Measurements from ENCODE around the gene CD4.
"Not testable (repeated sequence)": the region's sequence is repeated elsewhere in the genome, so short reads cannot be mapped to it uniquely, and the experiment has no call there.

Gene CD4

DNA sequence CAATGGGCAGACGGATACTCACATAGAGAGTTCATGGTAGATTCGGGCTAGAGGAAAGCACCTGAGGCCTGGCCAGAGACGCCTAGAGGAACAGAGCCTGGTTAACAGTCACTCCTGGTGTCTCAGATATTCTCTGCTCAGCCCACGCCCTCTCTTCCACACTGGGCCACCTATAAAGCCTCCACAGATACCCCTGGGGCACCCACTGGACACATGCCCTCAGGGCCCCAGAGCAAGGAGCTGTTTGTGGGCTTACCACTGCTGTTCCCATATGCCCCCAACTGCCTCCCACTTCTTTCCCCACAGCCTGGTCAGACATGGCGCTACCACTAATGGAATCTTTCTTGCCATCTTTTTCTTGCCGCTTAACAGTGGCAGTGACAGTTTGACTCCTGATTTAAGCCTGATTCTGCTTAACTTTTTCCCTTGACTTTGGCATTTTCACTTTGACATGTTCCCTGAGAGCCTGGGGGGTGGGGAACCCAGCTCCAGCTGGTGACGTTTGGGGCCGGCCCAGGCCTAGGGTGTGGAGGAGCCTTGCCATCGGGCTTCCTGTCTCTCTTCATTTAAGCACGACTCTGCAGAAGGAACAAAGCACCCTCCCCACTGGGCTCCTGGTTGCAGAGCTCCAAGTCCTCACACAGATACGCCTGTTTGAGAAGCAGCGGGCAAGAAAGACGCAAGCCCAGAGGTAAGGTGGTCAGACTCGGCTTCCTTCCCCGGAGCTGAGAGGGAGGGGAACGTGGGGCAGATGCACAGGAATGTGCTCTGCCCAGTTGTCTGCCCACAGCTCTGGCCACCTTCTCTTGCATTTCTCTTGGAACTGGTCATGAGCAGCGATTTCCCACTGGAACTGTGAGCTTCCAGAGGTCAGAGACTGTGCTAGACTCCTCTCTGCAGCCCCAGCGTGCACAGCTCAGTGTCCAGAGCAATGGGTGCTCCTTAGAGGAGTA is at the start of gene CD4:
TSS of gene CD4 (plus strand) at position 557 of the 953 bp plus-strand sequence. CDS start 10,611 bp downstream, outside the sequence.
- DNase-seq = peak; percentile 81

DNA sequence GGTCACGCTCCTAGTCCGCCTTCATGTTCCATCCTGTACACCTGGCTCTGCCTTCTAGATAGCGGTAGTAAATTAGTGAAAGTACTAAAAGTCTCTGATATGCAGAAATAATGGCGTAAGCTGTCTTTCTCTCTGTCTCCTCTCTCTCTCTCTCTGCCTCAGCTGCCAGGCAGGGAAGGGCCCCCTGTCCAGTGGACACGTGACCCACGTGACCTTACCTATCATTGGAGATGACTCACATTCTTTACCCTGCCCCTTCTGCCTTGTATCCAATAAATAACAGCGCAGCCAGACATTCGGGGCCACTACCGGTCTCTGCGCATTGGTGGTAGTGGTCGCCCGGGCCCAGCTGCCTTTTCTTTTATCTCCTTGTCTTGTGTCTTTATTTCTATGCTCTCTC is 47.2 kb upstream of the CD4 start:
- not testable (repeated sequence) for DNase-seq

DNA sequence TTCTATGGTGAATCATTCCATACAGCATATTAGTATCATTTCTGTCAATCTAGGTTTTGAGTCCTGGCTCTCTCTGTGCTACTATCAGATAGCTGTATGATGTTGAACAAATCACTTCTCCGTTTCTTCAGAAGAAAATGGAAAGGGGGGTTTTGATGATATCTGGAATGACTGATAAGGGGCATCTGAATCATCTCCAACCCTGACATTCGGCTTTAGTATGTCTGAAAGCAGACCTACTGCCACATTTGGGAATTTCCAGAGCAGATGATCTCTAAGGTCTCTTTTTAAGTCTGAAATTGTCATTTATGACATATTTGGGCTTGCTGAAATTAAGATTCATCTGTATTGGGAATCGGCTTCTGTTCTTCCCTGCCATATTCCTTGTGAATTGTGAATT is 46.5 kb upstream of the CD4 start:
- no peak for DNase-seq

DNA sequence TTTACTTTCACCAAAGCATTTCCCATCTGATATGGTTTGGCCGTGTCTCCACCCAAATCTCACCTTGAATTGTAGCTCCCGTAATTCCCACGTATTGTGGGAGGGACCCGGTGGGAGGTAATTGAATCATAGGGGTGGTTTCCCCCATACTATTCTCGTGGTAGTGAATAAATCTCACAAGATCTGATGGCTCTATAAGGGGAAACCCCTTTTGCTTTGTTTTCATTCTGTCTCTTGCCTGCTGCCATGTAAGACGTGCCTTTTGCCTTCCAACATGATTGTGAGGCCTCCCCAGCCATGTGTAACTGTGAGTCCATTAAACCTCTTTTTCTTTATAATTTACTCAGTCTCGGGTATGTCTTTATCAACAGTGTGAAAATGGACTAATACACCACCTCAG is 46.0 kb upstream of the CD4 start:
- DNase-seq = not testable (repeated sequence)

DNA sequence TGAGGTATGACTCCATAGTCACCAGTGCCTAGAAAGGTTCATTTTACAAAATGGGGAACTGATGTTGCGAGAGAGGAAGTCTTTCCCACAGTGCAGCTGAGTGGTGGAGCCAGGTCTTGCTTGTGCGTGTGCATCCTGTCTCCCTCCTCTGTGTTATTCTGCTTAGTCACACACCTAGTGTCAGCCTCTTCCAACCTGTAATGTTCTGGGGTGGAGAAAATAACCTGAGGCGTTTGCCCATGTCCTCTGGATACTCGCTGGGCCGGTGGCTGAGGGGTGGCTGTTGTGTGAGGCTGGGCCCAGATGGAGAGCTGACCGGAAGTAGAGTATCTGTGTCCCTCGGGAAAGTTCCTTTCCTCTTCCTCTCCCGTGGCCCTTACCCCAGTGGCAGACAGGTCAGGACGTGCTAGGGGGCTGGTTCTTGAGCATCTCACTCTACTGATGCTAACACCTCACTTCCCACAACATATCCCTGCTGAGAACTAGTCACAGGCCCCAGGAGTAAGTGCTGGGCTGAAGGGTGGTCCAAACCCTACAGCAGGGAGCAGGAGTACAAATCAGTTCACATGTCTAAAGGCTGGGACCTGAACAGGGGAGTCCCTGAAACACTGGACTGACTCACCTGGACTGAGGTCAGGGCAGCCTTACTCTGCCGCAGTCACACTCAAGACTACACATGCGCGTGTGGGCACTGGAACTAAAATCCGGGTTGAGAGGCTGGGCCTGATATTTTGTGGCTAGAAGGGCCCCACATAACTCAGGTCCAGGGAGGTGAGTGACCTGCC is 43.4 kb upstream of the CD4 start:
- DNase-seq = no peak

DNA sequence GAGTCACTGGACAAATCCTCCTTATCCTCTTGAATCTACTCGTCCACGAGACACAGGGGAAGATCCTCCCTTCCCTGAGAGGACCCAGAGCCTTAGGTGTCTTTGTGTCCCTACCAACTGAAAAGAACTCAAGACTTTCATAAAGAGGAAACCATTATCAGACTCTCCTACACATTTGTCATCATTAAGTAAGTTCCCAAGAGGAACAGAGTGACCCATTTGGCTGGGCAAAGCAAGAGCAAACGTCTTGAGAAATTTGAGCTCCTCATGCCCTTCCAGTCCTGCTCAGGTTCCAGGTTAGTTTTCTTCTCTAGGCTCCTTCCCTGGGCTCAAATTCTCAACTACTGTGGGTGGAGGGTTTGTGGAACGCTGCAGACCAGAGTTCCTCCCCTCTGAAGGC is 42.1 kb upstream of the CD4 start:
- no peak for DNase-seq

DNA sequence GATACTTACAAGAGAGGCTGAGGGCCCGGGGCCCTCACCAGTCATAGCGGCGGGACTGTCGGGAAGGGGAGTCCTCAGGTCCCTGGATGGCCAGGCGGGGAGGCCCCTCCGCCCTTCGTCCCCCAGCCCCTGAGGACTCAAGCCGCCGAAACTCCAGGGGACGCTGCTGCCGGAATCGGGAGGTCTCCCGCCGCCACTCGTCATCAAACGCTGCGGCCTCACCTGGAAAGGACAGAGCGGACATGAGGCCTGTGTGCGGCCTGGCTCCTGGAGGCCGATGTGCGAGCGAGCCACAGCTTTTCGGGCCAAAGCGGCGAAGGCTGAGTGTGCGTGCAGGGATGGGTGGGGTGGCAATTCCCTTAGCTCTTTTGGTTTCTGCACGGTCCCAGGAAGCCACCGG is 40.6 kb upstream of the CD4 start:
- DNase-seq = no peak

DNA sequence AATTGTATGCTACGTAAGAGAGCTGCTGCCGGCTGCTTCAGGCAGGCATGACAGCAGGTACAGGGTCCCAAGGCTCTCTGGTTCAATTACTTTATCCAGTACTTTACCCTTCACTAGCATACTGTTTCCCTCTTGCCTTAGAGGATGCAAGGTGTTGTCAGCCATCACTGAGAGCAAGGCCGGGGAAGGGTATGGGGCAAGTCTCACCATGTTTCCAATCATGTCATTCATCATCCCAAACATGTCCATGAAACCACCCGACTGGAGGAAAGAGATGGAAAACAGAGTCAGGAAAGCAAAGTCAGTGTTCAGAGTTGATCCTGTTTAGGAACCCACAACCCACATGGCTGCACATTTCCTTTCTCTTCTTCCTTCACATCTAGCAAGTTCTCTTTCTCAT is 38.8 kb upstream of the CD4 start:
- DNase-seq = no peak

DNA sequence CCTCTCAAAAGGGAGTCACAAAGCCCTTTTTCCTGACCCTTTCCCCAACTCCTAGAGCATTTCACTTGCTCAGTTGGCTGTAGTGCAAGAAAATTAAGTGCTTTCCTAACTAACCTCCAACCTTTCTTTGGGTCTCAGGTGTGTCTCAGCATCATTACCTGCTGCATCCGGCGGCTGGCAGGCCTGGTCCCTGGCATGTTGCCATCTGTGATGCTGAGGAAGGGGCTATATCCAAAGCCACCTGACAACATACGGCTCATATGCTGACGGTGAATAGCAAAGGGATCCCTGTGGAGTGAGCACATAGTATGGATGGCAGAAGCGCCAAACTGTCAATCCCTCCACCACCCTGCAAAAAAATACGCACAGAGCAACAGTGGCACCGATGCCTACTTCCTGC is 37.6 kb upstream of the CD4 start:
- DNase-seq = no peak

DNA sequence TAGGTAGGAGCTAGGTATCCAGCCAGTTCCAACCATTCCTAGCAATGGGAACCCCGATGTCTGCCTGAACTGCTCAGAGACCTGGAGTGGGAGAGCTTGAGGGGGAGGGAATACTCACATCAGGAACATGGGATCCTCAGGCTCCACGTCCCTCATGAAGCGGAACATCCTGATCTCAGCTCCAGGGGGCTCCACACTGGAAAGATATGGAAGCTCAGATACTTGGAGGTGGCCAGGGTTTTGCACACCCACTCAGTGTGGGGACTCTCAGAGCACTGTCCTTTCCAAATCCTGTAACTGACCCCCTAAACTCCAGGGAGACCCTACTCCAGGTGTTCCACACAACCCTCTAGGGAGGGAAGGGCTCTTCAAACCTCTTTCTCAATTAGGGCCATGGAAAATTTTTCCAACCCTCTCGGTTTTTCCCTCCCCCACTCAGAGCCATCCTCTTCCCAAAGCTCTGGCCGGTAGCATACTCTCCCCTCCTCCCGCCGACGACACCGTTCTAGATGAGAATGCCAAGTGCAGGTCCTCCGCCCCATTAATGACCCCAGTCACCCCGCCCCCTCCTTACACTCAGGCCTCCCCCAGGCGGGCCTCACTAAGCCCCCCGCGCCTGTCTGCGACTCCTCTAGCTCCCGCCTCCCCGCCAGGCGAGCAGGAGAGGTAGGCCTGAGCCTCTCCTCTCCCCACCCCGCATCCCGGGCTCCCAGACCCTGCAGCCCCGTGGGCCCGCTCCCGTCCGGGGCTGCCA is 37.0 kb upstream of the CD4 start:
- peak; percentile 32 for DNase-seq

DNA sequence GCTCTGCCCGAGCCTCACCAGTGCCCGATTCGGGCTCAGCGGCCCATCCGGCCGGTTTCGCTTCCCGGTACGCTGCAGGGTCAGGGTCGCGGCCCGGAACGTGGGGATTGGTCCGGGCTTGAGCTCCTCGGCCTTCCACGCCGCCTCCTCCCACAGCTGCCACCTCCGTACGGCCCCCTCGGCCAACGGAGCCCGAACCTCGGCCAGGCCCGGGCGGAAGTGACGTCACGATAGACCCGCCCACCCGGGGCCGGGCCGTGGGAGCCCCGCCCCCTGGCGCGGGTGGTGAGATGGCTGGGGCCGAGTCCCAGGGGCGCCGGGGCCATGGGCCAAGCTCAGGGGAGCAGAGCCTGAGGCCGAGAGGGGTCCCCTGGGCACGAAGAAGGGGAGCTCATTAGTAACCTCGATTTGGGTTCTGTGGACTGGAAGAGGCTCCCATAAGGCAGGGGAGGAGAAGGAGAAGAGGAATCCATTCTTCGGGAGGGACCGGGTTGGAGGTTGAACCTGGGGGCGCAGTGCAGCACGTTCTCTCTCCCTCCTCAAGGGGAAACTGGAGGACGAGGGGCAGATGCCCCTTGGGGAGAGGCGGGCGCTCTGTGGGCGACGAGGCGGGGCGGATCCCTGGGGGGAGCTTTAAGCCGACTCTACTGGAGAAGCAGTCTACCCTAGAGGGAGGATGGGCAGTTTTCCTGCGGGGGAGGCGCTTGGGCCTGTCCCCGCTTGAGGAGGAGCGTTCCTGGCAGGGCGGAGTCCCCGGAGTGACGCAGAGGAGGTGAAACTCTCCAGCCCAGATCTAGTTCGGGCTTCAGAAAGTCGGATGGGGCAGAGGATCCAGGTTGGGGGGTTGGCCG is 36.2 kb upstream of the CD4 start, which contains the start of gene MLF2:
TSS of gene MLF2 (minus strand) at position 221 of the 851 bp plus-strand sequence. CDS start 807 bp downstream, outside the sequence.
- peak; percentile 98 for DNase-seq

DNA sequence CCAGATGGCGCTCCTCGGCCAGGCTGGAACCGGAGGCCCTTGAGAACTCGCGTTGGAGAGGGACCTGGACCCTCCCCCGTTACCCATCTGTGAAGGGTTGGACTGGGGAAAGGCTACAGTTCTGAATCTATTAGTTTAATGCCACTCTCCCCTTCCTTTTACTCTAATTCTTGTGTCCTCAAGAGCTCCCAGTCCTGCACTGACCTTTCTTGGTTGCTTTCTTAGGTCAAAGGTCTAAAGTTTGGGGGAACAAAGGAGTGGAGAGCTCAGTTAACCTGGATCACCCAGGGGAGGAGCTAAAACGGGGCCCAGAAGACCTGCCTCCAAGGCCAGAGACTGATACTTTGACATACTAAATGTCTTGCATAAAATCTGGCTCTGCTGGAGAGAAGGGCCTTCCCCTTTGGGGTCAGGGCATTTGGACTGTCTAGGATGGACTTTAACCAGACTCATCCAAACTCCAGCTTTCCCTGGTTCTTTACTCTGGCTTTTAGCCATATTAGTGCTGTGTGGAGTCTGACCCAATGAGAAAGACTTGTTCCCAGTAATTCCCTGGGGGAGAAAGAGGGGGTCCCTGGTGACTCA is 35.5 kb upstream of the CD4 start:
- DNase-seq = no peak

DNA sequence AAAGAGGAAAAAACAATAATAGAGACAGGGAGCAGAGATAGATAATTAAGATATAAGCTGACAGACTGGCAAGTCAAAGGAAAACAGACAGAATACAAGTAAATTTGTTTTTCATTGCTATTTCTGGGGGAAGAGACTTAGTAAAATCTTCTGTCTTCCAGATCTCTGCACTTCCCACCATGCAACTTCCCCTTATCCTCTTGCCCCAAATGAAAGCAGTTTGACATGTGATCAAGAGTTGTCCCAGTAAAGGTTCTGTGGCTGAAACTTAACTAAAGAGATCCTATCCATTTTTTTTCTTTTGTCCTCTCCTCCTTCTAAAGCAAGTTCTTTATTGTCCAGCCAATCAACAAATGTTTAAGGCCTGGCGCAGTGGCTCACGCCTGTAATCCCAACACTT is 34.9 kb upstream of the CD4 start:
- no peak for DNase-seq

DNA sequence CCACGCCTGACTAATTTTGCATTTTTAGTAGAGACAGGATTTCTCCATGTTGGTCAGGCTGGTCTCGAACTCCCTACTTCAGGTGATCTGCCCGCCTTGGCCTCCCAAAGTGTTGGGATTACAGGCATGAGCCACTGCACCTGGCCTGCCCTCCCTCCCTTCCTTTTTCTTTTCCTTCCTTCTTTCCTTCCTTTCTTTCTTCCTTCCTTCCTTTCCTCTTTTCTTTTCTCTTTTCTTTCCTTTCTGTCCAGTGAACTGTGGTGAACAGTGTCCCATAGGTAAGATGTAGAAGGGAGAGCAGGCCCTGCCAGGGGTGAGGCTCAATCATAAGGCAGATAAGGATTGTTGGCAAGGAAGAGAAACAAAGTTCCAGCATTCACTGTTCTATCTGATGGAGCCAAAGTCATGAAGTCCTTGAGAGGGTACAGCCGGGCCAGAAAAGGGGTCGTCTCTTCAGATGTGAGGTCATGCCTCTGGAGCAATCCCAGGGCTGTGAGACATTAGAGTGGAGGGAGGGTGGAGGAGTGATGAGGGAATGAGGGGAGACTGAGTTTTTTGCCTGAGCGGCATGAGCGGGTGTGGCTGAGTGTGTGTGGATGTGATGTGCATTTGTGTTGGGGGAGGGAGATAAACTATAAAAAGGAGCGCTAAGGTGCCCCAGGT is 32.2 kb upstream of the CD4 start:
- DNase-seq = no peak

DNA sequence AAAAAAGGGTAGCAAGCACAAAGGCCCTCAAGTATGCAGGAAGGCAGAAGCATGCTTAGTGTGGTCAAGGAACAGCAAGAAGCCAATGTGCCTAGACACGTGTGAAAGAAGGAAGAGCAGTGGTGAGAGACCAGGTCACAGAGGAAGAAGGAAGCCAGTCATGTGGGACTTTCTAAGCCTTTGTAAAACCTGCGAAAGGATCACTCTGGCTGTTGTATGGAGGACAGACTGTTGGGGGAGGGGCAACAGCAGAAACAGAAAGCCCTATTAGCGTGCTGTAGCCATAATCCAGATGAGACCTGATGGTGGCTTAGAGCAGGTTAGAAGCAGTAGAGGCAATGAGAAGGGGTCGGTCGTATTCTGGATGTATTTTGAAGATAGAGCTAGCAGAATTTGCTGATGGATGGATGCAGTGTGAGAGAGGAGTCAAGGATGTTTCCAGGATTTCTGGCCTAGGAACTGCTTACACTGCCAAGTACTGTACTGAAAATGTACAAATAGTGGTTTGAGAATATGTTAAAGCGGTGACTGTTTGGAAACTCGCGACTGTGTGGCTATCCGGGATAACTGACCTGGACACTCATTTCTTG is 30.7 kb upstream of the CD4 start:
- no peak for DNase-seq

DNA sequence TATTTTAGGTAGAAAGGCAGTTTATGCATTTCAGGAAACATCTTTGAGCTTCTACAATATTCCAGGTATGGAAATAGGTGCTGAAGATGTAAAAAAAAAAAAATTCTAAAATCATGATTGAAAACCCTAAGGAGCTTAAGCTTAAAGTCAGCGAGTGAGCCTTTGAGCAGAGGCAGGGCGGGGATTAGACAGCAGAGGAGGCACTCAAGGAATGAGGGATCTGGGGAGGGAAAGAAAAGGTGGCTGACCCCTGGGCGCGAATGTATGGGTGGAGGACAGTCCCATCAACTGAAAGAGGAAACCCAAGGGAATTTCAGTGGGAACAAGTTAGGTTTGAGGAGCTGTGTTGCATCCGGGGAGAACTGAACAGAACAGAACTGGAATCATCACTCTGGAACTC is 29.6 kb upstream of the CD4 start:
- DNase-seq = no peak

DNA sequence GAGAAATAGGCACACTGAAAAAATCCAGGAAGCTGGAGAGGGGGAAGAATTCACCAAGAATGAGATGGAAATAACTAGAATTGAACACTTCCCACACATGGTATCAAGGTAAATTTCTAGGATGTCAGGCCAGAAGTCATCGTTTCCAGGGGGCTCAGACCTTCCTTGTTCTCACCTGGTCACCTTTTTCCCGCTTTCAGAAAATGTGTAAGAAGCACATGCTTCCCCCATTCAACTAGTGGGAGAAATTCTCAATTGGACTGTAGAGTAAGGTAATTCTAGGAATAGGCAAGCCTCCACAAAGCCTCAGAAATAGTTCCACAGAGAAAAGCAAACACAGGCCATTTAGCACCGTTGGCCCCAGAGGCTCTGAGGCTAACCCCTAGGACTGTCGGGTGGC is 25.9 kb upstream of the CD4 start:
- DNase-seq = no peak

DNA sequence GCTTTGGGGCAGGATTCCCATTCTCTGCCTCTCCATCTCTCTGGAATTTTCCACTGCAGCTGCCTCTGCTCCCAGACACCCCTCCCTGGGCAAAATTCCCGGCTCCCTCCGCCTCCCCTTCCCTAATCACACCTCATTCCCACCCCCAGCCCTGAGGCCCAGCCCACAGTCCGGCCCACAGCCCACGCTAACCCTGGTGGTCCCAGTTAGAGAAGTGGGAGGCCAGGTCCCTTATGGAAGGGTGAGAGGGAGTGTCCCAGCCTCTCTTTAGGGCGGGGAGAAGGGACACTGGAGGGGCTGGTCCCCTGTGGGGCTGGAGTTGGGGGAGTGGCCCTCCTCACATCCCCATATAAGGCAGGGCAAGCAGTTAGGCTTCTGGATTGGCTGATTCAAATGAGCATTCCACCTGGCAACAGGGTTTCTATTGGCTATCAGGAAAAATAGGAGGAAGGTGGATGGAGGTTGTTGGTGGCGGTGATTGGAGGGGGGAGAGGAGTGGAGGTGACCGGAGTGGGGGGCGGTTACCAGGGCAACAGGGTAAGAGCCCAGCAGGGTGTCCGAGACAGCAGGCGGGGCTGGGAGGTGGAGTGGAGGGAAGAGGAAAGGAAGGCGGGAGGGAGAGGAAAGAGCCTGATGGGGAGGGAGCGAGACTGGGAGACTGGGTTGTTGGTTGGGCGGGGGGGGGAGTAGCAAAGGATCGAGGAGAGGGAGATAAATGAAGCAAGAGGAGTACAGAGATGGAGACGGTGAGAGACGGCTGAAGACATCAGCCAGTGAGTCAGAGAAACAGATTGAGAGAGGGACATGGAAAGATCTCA is 25.1 kb upstream of the CD4 start:
- DNase-seq = peak; percentile 53

DNA sequence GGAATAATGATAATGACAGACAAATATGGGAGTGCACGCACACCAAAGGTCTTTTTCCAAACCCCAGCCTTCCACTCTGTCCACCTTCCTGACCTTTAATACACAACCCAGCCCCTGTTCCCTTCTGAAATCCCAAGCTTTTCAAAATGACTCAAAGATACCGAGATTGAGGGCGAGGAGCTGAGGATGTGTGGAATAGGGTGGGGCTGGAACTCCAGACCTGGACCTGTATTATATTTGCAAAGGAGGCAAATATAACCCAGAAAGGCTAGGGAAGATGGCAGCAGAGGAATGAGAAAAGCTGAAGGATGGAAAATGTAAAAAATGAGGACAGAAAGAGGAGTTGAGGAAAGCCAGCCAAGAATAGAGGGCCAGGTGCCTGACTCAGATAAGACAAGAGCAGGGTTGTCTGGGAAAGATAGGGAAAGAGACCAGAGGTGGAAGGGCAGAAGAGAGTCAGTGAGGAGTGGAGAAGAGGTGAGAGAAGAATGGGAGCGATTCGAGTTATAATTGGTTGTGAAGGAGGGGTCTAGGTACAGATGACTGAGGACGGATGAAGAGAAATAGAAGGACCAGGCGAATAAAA is 24.2 kb upstream of the CD4 start:
- no peak for DNase-seq

Data from stimulated activated CD4-positive, alpha-beta T cell treated with anti-CD3 and anti-CD28 coated beads, Interleukin-4, amount 100 ng/mL, for 24 hours (primary cell).